RWPE2 (cell line): Measurements from ENCODE around the gene ACY1.
A peak's percentile ranks its signal among the peaks of the same experiment; 100 is the strongest.

Experiments used
- ATAC-seq: fragments of 200-7000 bp; cut with Tn5 transposase; 3 replicates; pipeline ENCODE4 v1.9.1; 2021; ENCODE audit warnings: low read depth
- DNase-seq: peaks from one replicate; pipeline ENCODE4 v3.0.0-alpha.2; 2020; ENCODE audit warnings: low spot score
- H3K27ac ChIP-seq: fragments of 450-650 bp; 2 replicates; pipeline ENCODE4 v1.5.1; 2017; ENCODE audit warnings: mild to moderate bottlenecking; ENCODE audit not compliant: poor library complexity, severe bottlenecking
- H3K27me3 ChIP-seq: fragments of 250-450 bp; sonication (Bioruptor Pico); 2 replicates; pipeline ENCODE4 v1.5.1; 2021; ENCODE audit warnings: mild to moderate bottlenecking, moderate library complexity; ENCODE audit not compliant: insufficient read depth, poor library complexity, severe bottlenecking
- H3K36me3 ChIP-seq: fragments of 250-450 bp; sonication (Bioruptor Pico); 2 replicates; pipeline ENCODE4 v1.5.1; 2020; ENCODE audit warnings: low read depth, mild to moderate bottlenecking, moderate library complexity
- H3K4me1 ChIP-seq: fragments of 250-450 bp; sonication (Bioruptor Pico); 2 replicates; pipeline ENCODE4 v1.5.1; 2021; ENCODE audit warnings: mild to moderate bottlenecking, moderate library complexity; ENCODE audit not compliant: insufficient read depth, poor library complexity, severe bottlenecking
- H3K4me3 ChIP-seq: fragments of 250-450 bp; sonication (Bioruptor Pico); 2 replicates; pipeline ENCODE4 v1.5.1; 2021; ENCODE audit warnings: mild to moderate bottlenecking, moderate library complexity; ENCODE audit not compliant: severe bottlenecking
- H3K9me3 ChIP-seq: fragments of 250-450 bp; sonication (Bioruptor Pico); 2 replicates; pipeline ENCODE4 v1.5.1; 2021; ENCODE audit warnings: mild to moderate bottlenecking, moderate library complexity; ENCODE audit not compliant: severe bottlenecking
- CTCF ChIP-seq: fragments of 450-650 bp; IDR thresholded peaks from one replicate; pipeline ENCODE4 v1.5.1; 2017; ENCODE audit warnings: mild to moderate bottlenecking, moderate library complexity; ENCODE audit not compliant: poor library complexity, severe bottlenecking

Gene ACY1

GRCh38 chr3:51944451-51945021 lies 38.8 kb upstream of the ACY1 start:
- no peaks in the 10 kb centered on the region for H3K9me3 ChIP-seq

GRCh38 chr3:51945031-51945840 lies 38.1 kb upstream of the ACY1 start:
- ATAC-seq (no peak), DNase-seq (peak; percentile 56)
- no peak overlapping the region for H3K4me3 ChIP-seq
- H3K27ac ChIP-seq, result no peak overlapping the region
- no peaks in the 10 kb centered on the region for H3K27me3 ChIP-seq
- no peak for TF ChIP-seq CTCF
- H3K9me3 ChIP-seq, result no peaks in the 10 kb centered on the region
- H3K36me3 ChIP-seq, result no peaks in the 10 kb centered on the region
- peaks cover 9% of the 10 kb centered on the region for H3K4me1 ChIP-seq

More at GRCh38 chr3:51944451-51945021, 38.8 kb upstream of the ACY1 start:
- peaks cover 3% of the 10 kb centered on the region; the same call in 1 of the 2 replicates for H3K36me3 ChIP-seq
- H3K27me3 ChIP-seq, result no peaks in the 10 kb centered on the region
- H3K27ac ChIP-seq, result no peak overlapping the region
- no peak overlapping the region for H3K4me3 ChIP-seq
- peak; percentile 50 for DNase-seq
- ATAC-seq, result no peak
- TF ChIP-seq CTCF, result no peak
- H3K4me1 ChIP-seq, result peaks cover 9% of the 10 kb centered on the region

GRCh38 chr3:51945926-51946705 lies 37.2 kb upstream of the ACY1 start:
- TF ChIP-seq CTCF, result no peak
- ATAC-seq, result no peak
- no peak overlapping the region for H3K4me3 ChIP-seq
- H3K27ac ChIP-seq, result no peak overlapping the region
- peak; percentile 49 for DNase-seq
- H3K9me3 ChIP-seq, result no peaks in the 10 kb centered on the region
- no peaks in the 10 kb centered on the region for H3K36me3 ChIP-seq
- H3K27me3 ChIP-seq, result no peaks in the 10 kb centered on the region
- H3K4me1 ChIP-seq, result peaks cover 5% of the 10 kb centered on the region

GRCh38 chr3:51946796-51947195 lies 36.5 kb upstream of the ACY1 start:
- Histone ChIP-seq H3K4me3 (no peak overlapping the region), H3K27me3 (no peaks in the 10 kb centered on the region), H3K9me3 (no peaks in the 10 kb centered on the region), H3K36me3 (no peaks in the 10 kb centered on the region), H3K27ac (no peak overlapping the region), H3K4me1 (peaks cover 5% of the 10 kb centered on the region)
- TF ChIP-seq CTCF, result no peak
- no peak for ATAC-seq
- DNase-seq, result peak; percentile 36
